HG02588 (cell line): ENCODE measurements around the gene THAP9.
"Not testable (repeated sequence)": the region's sequence is repeated elsewhere in the genome, so short reads cannot be mapped to it uniquely, and the experiment has no call there.

ENCODE experiments used
- ATAC-seq: cut with Tn5 transposase; IDR thresholded peaks from one replicate; pipeline ENCODE4 v1.9.1; 2021; ENCODE audit warnings: mild to moderate bottlenecking, moderate library complexity; ENCODE audit not compliant: unreplicated experiment

Gene THAP9

GRCh38 chr4:82900411-82901182 is at the start of gene THAP9:
Gene THAP9, plus strand, starts transcription at chr4:82900735. Its CDS starts 68 bp downstream, at chr4:82900803.
- ATAC-seq, result peak; percentile 92

- no peak for ATAC-seq
Observed at GRCh38 chr4:82851318-82851717, 49.2 kb upstream of the THAP9 start.

- ATAC-seq, result no peak
Observed at GRCh38 chr4:82851885-82852750, 48.4 kb upstream of the THAP9 start.

DNA sequence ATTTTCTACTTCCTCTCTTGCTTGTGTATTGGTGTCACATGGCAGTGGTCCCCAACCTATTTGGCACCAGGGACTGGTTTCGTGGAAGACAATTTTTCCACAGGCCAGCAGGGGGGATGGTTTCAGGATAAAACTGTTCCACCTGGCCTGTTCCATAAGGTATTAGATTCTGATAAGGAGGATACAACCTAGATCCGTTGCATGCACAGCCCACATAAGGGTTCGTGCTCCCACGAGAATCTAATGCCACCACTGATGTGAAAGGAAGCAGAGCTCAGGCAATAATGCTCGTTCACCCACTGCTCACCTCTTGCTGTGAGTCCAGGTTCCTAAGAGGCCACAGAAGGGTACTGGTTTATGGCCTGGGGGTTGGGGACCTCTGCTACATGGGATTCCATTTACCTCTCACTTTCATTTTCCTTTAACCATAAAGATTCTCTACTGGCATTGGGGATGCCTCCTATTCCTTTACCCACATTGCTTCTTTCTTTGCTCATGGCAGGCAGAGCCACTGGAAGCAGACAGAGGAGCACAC is 47.7 kb upstream of the THAP9 start:
- no peak for ATAC-seq

- not testable (repeated sequence) for ATAC-seq
Observed at GRCh38 chr4:82860487-82860886, 40.0 kb upstream of the THAP9 start.

GRCh38 chr4:82861529-82861928 is 39.0 kb upstream of the THAP9 start:
- no peak for ATAC-seq

DNA sequence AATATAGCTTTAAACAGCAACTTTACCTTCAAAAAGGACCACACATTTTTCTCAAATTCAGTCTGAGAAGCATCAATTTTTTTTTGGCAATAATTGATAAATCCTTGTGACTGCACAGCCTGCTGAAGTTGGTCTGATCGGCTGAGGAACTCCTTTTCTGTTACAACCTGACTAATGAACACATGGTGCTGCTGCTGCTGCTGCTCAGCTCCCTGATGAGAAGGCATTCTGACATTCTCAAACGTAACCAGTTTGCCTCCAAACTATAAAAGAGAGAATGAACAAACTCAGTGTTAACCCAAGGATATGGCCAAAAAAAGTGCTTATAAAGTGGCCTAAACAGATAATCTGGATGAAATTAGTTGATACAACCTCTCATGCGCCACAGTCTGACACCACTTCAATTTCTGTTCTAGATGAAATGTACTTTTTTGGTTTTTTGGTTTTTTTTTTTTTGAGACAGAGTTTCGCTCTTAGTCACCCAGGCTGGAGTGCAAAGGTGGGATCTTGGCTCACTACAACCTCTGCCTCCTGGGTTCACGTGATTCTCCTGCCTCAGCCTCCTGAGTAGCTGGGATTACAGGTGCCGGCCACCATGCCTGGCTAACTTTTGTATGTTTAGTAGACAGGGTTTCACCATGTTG is 36.1 kb upstream of the THAP9 start:
- ATAC-seq, result no peak

DNA sequence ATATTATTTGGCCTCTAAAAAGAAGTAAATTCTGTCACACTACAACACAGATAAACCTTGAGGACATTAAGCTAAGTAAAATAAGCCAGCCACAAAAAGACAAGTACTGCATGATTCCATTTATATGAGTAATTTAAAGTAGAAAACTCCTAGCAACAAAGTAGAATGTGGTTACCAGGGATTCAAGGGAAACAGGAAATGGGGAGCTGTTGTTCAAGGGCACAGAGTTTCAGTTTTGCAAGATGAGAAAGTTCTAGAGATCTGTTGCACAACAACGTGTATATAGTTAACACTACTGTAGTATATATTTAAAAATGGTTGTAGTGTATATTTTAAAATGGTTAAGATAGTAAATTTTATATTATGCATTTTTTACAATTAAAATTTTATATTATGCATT is 34.9 kb upstream of the THAP9 start:
- ATAC-seq, result no peak

- ATAC-seq, result not testable (repeated sequence)
Observed at GRCh38 chr4:82866033-82866432, 34.5 kb upstream of the THAP9 start.

DNA sequence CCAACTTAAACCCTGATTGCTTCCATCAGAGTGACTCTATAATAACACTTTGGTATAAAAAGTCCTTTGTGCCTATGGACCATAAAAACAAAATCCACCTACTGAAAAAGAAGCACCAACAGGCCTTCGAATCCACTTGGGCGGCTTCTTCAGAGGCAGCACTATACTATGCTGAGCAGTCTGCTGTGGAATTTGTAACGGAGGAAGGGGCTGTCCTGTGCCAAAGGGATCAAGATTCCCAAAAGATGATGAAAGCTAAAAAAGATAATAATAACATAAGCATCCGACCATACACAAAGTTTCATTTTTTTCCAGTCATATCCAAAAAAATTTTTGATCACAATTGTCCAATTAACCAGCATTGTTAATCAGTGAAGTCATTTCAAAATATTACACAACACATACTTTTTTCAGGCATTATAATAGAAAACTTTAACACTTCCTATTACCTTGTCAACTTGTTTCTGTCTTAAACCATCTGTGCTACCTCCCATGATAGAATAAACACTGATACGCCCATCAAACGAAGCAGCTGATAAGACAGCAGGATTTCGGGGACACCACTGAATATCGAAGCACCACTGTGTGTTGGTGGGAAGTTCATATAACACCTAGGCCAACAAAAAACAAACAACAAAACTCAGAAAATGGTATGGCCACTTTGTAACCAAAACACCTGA is 33.7 kb upstream of the THAP9 start:
- no peak for ATAC-seq

GRCh38 chr4:82868572-82868971 is 32.0 kb upstream of the THAP9 start:
- no peak for ATAC-seq

DNA sequence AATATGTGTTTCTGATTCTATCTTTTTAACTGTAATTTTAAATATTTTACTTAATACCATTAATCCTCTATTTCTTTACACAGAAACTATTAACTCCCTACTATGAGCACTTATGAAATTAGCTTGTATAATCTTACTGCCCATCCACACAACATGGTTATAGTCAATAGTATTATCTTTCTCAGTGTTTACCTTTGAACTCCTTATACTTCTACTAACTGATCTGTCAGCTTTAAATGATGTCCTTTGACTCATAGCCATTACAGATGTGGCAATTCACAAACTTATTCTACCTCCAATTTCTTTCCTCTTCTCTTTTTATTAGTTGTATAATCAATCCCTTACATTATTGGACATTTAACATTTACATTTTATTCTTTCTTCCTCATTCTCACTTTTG is 15.1 kb upstream of the THAP9 start:
- no peak for ATAC-seq

DNA sequence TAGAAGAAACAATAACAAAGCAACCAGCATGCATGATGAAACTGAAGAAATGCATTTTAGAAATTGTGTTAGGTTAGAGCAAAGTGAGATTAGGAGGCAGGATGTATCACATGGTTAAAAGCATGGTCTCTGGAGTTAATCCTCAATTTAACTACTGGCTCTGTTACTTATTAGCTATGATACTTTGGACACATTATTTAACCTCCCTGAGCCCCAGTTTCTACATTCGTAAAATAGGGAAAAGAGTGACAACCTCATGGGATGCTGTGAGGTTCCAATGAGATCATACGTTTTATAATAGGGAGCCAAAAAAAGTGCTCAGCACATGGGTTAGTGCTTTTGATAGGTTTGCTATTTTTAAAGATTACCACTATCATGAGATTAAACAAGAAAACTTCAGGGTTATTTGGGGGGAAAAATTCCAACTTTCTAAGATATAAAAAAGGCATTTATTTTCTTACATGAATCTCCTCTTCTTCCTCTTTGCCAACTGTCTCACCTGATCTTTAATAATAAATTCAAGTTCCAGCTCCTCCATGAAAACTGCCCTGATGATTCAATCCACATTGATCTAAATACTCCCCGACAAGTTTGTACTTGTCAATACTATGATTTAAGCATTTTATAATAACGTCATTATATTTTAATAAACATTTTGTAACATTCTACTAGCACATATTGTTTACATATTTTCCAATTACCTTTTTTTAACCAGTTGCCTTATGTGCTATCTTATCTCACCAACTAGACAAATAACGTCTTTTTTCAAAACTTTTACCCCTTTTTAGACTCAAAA is 14.2 kb upstream of the THAP9 start:
- no peak for ATAC-seq

GRCh38 chr4:82889287-82889686 is 11.2 kb upstream of the THAP9 start:
- no peak for ATAC-seq

DNA sequence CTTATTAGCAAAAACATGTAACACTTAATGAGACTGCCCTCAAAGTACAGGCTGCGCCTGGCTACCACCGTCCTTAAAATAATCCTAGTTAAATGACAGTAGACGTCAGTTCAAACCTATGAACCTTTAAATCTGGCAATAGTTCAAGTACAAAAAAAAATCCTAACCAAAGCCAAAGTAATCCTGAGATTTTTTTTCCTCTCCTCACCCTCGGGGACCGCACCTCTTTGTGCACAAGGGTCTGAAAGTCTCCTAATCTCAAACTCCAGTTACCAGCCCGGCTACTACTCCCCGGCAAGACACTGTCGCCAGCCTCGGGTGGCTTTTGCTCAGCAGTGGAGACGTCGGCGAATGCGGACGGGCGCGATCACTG is 10.0 kb upstream of the THAP9 start:
- ATAC-seq, result no peak

- peak; percentile 95 for ATAC-seq
Observed at GRCh38 chr4:82890901-82891706, 9.4 kb upstream of the THAP9 start, which contains the start of gene SEC31A. Gene SEC31A, minus strand, starts transcription at chr4:82891153. Its CDS starts 9,217 bp downstream, at chr4:82881936.

- no peak for ATAC-seq
Observed at GRCh38 chr4:82891707-82892466, 8.6 kb upstream of the THAP9 start.

- no peak for ATAC-seq
Observed at GRCh38 chr4:82892467-82892802, 8.1 kb upstream of the THAP9 start.
